ENCODE results near the gene NR5A2.

The NR5A2 gene

GRCh38 chr1:200124309-200124708, 96.8 kb downstream of the NR5A2 start:
- DNase-seq (ENCODE audit: low spot score), result no peak
- in situ Hi-C loops (cut with MboI; ENCODE audit: low pct_unique_long_range_greater_than_20kb, low sequenced_read_pairs, unreplicated experiment), result no loop called here
- no peak for TF ChIP-seq CTCF (IDR thresholded peaks at IDR 0.05; ENCODE audit: extremely low read depth, insufficient read depth, missing control alignments)

GRCh38 chr1:200128081-200128480, 100.6 kb downstream of the NR5A2 start:
- no peak for DNase-seq (ENCODE audit: low spot score)
- TF ChIP-seq CTCF (IDR thresholded peaks at IDR 0.05; ENCODE audit: extremely low read depth, insufficient read depth, missing control alignments), result no peak
- in situ Hi-C loops (cut with MboI; ENCODE audit: low pct_unique_long_range_greater_than_20kb, low sequenced_read_pairs, unreplicated experiment), result no loop called here

- no peak for TF ChIP-seq CTCF (IDR thresholded peaks at IDR 0.05; ENCODE audit: extremely low read depth, insufficient read depth, missing control alignments)
- DNase-seq (ENCODE audit: low spot score), result no peak
- in situ Hi-C loops (cut with MboI; ENCODE audit: low pct_unique_long_range_greater_than_20kb, low sequenced_read_pairs, unreplicated experiment), result no loop called here
Observed at GRCh38 chr1:200128944-200129879, 101.7 kb downstream of the NR5A2 start.

GRCh38 chr1:200130552-200130951, 103.0 kb downstream of the NR5A2 start:
- in situ Hi-C loops (cut with MboI; ENCODE audit: low pct_unique_long_range_greater_than_20kb, low sequenced_read_pairs, unreplicated experiment), result loop anchor here (10.0 kb wide), 1 partner anchor 364 kb away; no protein-coding TSS in a partner anchor
- no peak for DNase-seq (ENCODE audit: low spot score)
- TF ChIP-seq CTCF (IDR thresholded peaks at IDR 0.05; ENCODE audit: extremely low read depth, insufficient read depth, missing control alignments), result no peak

GRCh38 chr1:200131551-200132125, 104.1 kb downstream of the NR5A2 start:
- in situ Hi-C loops (cut with MboI; ENCODE audit: low pct_unique_long_range_greater_than_20kb, low sequenced_read_pairs, unreplicated experiment), result loop anchor here (10.0 kb wide), 1 partner anchor 363 kb away; no protein-coding TSS in a partner anchor
- no peak for DNase-seq (ENCODE audit: low spot score)
- no peak for TF ChIP-seq CTCF (IDR thresholded peaks at IDR 0.05; ENCODE audit: extremely low read depth, insufficient read depth, missing control alignments)

- no peak for TF ChIP-seq CTCF (IDR thresholded peaks at IDR 0.05; ENCODE audit: extremely low read depth, insufficient read depth, missing control alignments)
- in situ Hi-C loops (cut with MboI; ENCODE audit: low pct_unique_long_range_greater_than_20kb, low sequenced_read_pairs, unreplicated experiment), result loop anchor here (10.0 kb wide), 1 partner anchor 362 kb away; no protein-coding TSS in a partner anchor
- DNase-seq (ENCODE audit: low spot score), result no peak
Observed at GRCh38 chr1:200133123-200133522, 105.6 kb downstream of the NR5A2 start.
